Gastroesophageal sphincter (tissue), 3 donors: ENCODE results near the gene SLU7.

Source experiments
- CTCF ChIP-seq, 4 experiments: fragments of 200-600 bp in 2 of 4; fragments of 450-650 bp in 2 of 4; sonication (generic) in 1 of 4; IDR thresholded peaks; one replicate each; pipeline ENCODE4 v1.5.1; 2017 to 2019; ENCODE audit warnings: antibody characterized with exemption in 4 of 4, mild to moderate bottlenecking in 2 of 4, moderate library complexity in 2 of 4
- POLR2AphosphoS5 ChIP-seq: sonication (generic); formaldehyde crosslinking; IDR thresholded peaks from one replicate; pipeline ENCODE4 v1.6.1; 2017; ENCODE audit warnings: antibody characterized with exemption

- no peak for TF ChIP-seq CTCF (IDR thresholded peaks at IDR 0.05)
- no peak for TF ChIP-seq POLR2AphosphoS5
Observed at GRCh38 chr5:160452036-160452435, 33.2 kb upstream of the SLU7 start.
